ENCODE data around the gene ELOVL6.

- TF ChIP-seq TAF1 (conservative IDR thresholded peaks at IDR 0.05) (no peak), REST (IDR thresholded peaks at IDR 0.05) (no peak), FOXA1 (IDR thresholded peaks at IDR 0.05) (no peak), CTCF (IDR thresholded peaks at IDR 0.05; ENCODE audit: low read depth, low read length, missing input control) (no peak), MAX (IDR thresholded peaks at IDR 0.05) (no peak), GABPA (IDR thresholded peaks at IDR 0.05 in 1 of 2, conservative IDR thresholded peaks at IDR 0.05 in 1 of 2) (no peak), EGR1 (IDR thresholded peaks at IDR 0.05; ENCODE audit: low read depth in 2 of 2) (no peak), SP1 (IDR thresholded peaks at IDR 0.05) (no peak), RAD21 (IDR thresholded peaks at IDR 0.05) (no peak), YY1 (IDR thresholded peaks at IDR 0.05) (no peak), HNF4A (conservative IDR thresholded peaks at IDR 0.05) (no peak), JUND (IDR thresholded peaks at IDR 0.05) (no peak)
Observed at GRCh38 chr4:110248100-110248499, 49.7 kb upstream of the ELOVL6 start.
